ENCODE measurements around the gene ZNF91.
"Not testable (repeated sequence)": the region's sequence is repeated elsewhere in the genome, so short reads cannot be mapped to it uniquely, and the experiment has no call there.

Gene ZNF91

GRCh38 chr19:23315286-23315685 lies 80.0 kb downstream of the ZNF91 start:
- DNase-seq, result no peak

- DNase-seq, result no peak
Measured at GRCh38 chr19:23314505-23315251, 80.6 kb downstream of the ZNF91 start.

GRCh38 chr19:23313196-23313595 lies 82.1 kb downstream of the ZNF91 start:
- no peak for DNase-seq

GRCh38 chr19:23312515-23312914 lies 82.8 kb downstream of the ZNF91 start:
- no peak for DNase-seq

GRCh38 chr19:23311551-23311950 lies 83.7 kb downstream of the ZNF91 start:
- DNase-seq, result no peak

- DNase-seq, result no peak
Measured at GRCh38 chr19:23310729-23311211, 84.5 kb downstream of the ZNF91 start.

GRCh38 chr19:23309926-23310325 lies 85.3 kb downstream of the ZNF91 start:
- no peak for DNase-seq

- no peak for DNase-seq
Measured at GRCh38 chr19:23305555-23305954, 89.7 kb downstream of the ZNF91 start.

- no peak for DNase-seq
Measured at GRCh38 chr19:23304238-23304637, 91.0 kb downstream of the ZNF91 start.

- DNase-seq, result no peak
Measured at GRCh38 chr19:23294141-23294540, 101.1 kb downstream of the ZNF91 start.

- not testable (repeated sequence) for DNase-seq
Measured at GRCh38 chr19:23289966-23290365, 105.3 kb downstream of the ZNF91 start.

Measured in islet precursor cell (in vitro differentiated cells).